Prostate gland (tissue), 2 donors: ENCODE measurements around the gene HSP90AB1.

Source experiments
- POLR2A ChIP-seq: fragments of 450-650 bp; IDR thresholded peaks from one replicate; pipeline ENCODE4 v1.6.1; 2016; ENCODE audit warnings: antibody characterized with exemption, mild to moderate bottlenecking
- TF ChIP-seq, protein P1 (sequence below), 4 experiments: fragments of 200-600 bp in 2 of 4; fragments of 450-650 bp in 2 of 4; sonication (generic) in 2 of 4; IDR thresholded peaks; 1 replicate in 3 of 4; 2 replicates in 1 of 4; pipeline ENCODE4 v1.5.1; 2016 to 2019; ENCODE audit warnings: antibody characterized with exemption in 4 of 4, mild to moderate bottlenecking in 2 of 4, moderate library complexity in 2 of 4

DNA sequence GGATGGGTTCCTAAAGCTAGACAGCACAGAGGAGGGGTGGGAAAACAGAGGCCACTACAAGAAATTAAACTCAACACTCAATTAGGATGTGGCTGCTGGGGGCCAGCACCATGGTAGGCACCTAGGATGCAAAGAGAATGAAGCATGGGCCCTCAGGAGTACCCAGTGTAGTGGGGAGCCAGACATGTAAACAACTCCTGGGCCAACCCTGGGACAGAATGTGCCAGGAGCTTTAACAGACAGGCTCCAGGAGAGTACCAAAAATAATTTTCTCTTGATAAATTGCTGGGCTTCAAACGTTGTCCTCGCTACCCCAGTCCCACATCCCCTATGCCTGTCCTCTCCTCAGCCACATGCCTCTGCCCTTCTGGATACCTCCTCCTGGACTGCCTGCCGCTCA lies 25.0 kb downstream of the HSP90AB1 start:
- no peak for TF ChIP-seq POLR2A
- TF ChIP-seq, protein P1, sequence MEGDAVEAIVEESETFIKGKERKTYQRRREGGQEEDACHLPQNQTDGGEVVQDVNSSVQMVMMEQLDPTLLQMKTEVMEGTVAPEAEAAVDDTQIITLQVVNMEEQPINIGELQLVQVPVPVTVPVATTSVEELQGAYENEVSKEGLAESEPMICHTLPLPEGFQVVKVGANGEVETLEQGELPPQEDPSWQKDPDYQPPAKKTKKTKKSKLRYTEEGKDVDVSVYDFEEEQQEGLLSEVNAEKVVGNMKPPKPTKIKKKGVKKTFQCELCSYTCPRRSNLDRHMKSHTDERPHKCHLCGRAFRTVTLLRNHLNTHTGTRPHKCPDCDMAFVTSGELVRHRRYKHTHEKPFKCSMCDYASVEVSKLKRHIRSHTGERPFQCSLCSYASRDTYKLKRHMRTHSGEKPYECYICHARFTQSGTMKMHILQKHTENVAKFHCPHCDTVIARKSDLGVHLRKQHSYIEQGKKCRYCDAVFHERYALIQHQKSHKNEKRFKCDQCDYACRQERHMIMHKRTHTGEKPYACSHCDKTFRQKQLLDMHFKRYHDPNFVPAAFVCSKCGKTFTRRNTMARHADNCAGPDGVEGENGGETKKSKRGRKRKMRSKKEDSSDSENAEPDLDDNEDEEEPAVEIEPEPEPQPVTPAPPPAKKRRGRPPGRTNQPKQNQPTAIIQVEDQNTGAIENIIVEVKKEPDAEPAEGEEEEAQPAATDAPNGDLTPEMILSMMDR (IDR thresholded peaks at IDR 0.05) = no peak
